Activated naive CD4-positive, alpha-beta T cell treated with Interleukin-2 at 50 U/mL for 16 hours (primary cell): ENCODE results near the gene UCP2.
A peak's percentile ranks its signal among the peaks of the same experiment; 100 is the strongest.
"Not testable (repeated sequence)": the region's sequence is repeated elsewhere in the genome, so short reads cannot be mapped to it uniquely, and the experiment has no call there.

Experiments
- DNase-seq: peaks from one replicate; pipeline ENCODE4 v3.0.0-alpha.2; 2020

UCP2 gene

DNA sequence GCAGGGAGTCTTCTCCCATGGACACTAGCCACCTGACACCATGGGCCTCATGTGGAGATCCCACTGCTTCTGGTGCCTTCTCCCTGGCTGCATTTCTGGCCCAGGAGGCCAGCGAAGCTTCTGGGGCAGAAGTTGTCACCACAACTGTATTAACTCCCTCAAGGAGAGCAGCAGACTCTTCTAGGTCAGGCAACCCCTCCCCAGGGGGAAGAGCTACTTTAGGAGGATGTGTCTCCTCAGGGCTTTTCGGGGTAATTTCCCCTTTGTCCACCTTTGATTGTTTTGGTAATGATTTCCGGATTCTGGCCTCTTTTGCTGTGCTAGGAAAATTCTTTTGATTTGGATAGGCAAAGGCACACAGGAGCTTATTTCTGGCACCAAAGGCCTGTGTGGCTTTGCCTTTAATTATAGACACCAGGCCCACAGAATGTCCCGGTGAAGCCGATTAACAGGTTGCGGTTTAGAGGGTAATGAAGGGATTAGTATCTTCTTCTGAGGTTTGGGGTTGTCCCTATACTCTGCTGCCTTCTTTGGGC lies 8.9 kb upstream of the UCP2 start:
- peak; percentile 6 for DNase-seq

DNA sequence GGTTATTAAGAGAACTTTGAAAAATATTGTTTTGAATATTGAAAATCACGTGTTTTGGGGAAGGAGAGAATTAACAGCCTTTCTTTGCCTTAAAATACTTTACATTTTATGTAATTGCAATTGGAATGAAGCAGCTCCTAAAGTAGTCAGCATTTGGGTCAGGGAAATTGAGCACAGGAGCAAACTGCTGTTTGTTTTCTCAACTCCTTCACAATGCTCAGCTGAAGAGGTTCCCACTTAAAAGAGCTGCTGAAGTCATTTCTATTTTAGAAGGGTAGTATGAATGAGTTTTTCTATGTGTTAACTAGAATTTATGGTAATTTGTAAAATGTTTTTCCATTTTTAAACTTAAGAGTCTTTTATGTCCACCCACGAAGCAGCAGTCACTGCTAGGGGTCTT lies 8.1 kb upstream of the UCP2 start:
- DNase-seq: no peak

DNA sequence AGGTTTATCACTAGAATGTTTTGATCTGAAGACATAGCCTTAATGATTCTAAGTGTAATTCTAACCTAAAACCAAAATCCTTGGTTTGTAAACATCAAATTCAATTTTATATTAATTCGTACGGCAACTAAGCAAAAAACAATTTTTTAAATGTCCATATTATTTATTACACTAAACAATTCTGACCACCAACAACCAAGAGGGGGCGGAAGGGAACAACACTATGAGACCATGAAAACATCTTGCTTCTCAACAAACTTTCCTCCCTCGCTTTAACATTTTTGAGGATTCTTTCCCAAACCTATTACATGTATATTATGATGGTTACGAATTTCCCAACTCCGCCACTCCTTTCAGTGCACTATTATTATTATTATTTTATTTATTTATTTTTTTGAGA lies 6.5 kb upstream of the UCP2 start:
- peak; percentile 1 for DNase-seq

DNA sequence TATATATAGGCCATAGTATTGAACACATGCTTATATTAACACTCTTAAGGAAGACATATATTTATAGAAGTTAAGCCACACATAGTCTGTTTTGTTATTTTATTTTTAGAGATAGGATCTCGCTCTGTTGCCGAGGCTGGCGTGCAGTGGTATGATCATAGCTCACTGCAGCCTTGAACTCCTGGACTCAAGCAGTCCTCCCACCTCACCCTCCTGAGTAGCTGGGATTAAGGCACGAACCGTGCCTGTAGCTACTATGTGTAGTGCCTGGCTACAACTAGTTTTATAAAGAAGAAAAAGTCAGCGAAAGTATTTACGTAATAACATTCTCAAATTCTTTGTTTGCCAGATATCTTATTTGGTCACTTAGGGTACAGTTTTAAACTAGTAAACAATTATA lies 5.6 kb upstream of the UCP2 start:
- DNase-seq: no peak

DNA sequence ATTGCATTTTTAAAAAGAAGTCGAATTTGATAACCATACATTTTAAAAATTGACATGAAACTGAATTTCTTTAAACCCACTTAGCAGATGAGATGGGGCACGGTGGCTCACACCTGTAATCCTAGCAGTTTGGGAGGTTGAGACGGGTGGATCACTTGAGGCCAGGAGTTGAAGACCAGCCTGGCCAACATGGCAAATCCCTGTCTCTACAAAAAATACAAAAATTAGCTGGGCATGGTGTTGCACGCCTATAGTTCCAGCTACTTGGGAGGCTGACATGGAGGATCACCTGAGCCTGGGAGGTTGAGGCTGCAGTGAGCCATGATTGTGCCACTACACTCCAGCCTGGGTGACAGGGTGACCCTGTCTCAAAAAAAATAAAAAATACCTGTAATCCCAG lies 3.0 kb upstream of the UCP2 start:
- DNase-seq: not testable (repeated sequence)

DNA sequence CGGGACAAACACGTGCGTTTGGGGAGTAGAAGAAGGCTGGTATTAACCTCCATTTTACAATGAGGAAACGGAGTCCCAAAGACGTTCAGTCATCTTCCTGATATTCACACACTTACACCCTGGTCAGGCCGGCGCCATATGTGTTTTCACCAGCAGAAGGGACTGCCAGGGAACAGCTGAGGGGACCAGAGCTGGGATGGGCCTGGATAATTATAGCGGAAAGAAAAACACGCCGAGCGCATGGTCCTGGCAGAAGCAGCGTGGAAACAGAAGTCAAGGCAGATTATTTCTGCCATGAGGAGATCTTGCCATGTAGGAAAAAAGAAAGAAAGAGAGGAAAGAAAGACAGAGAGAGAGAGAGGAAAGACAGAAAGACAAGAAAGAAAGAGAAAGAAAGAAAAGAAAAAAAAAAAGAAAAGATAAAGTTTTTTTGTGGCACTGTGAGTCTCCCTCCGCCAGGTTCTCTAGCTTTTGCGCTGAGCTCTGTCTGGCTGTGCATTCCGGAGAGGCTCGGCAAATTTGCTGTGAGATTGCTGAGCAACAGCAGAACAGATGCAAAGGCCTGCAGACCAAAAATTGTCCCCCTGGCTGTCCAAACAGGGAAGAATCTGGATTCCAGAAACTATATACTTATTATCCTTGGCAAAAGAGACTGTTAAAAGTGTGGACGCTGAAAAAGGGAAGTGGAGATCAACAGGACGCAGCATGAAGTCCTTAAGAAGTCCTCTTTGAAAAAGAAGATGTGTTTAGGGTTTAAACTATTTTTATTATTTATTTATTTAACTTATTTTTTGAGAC lies 1.3 kb upstream of the UCP2 start:
- no peak for DNase-seq

DNA sequence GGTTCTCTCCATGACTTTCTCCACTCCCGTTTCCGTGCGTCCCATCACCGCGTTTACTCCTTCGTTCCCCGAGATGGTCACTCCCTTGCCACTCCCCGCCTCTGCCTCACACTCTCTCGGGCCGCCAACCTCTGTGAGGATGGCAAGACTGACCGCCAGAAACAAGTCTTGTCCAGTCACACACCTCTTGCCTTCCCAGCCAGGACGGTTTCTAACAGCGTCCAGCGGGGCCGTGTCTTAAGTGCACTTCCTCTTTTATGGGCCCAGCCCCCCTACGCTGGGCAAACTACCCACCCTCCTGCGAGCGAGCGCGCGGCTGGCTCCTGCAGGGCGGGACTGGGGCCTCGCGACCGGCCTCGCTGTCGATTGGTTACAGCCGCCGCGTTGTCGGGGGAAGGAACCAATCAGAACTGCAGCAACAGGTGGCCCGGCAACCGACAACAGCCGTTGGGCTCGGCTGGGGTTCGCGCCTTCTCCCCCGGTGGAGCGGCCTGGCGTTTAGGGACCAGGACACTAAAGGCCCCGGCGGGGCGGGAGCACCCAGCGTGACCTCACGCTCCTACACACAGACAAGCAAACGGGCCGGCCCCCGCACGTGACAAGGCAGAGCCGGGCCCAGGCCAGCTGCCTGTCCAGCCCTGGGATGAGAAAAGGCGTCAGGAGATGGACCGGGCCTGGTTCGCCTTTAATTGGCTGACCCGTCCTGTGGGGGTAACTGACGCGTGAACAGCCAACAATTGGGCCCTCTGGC lies 522 bp upstream of the UCP2 start:
- peak; percentile 94 for DNase-seq

DNA sequence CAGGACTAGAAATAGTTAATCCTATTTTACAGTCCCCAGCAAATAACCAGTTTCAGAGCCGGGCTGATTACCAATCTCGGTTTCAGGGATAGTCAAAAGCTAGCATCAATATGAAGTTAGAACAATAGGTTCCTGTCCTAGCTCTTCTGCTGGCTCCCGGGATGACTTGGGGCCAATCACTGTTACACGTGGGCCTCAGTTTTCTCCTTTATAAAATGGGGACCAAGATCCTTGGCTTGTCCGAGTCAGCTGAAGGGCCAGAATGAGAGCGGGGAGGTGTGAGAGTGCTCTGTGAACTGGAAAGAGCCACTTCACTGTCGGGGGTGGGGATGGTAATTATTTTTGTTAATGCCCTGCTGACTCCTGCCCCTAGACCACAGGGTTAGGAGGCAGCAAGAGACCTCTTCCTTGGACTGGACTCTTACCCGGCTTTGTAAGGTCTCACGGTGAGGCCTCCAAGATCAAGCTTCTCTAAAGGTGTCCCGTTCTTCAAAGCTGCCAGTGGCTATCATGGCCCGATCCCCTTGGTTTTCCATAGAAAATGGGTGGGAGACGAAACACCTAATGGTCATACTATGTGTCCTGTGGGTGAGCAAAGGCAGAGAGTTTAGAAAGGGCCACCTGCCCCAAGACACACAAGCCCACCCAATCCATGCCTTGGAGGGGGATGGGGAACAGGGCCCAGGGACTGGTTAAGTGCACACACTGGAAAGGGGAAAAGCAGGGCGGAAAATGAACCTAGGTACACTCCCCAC lies 1.4 kb downstream of the UCP2 start:
- DNase-seq: no peak

DNA sequence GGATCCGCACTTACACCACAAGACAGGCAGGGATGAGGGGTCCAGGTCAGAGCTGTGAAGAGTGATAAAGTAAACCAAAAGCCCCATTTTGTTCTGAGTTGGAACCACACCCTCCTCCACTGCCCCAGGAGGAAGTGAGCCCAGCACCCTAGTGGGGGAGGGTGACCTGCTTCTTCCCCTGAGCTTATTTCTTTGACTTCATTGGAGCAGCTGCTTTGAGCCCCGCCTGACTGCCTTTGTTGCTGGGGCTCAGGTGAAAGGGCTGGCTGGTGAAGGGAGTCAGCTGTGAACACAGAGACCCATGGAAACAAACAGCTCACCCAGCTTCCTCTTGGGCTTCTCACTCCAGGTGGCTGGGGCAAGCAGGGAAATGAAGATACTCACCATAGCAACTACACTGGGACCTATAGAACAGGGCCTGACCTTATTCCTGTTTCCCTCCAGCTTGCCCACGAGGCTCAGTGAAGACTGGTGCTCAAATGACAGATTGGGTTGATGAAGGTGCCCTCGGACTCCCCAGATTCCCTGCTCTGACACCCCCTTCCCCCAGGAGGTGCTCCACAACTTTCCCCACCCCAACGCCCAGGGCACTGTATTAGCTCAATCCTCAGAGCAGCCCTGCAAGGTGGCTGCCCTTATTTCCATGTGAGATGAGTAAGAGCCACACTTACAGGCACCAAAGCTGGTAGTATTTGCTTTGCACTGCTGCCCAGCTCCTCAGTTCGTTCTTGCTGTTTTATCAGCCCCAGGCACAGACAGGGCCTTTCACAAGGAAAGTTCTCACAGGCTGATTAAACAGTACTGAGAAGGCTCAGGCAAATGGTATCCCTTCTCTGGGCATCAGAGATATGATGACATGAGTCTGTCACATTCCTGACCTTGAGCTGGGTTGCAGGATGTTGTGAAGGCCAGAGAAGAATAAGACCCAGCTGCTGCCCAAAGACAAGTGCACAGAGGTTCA lies 2.4 kb downstream of the UCP2 start:
- DNase-seq: peak; percentile 72

DNA sequence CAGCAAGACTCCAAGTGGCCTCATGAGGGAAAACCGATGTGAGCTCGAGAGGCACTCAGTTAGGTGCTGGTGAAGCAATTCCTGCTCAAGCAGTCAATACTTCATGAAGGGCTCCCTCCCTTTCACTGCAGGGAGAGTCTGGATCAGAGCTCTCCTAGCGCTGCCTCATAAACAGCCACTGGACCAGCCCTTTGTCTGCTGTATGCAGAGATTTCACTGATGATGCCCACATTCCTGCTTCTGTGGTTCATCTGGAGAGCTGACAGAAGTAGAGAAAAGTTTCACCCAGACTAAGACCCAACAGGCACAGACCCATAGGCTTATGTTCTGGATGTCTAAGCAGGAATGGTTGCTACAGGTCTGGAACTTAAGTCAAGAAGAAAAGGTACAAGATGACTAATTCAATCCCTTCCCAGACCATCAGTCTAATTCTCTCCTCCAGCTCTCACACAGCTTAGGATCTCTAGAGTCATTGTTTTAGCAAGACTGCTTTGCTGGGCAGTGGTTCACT lies 4.0 kb downstream of the UCP2 start:
- no peak for DNase-seq

DNA sequence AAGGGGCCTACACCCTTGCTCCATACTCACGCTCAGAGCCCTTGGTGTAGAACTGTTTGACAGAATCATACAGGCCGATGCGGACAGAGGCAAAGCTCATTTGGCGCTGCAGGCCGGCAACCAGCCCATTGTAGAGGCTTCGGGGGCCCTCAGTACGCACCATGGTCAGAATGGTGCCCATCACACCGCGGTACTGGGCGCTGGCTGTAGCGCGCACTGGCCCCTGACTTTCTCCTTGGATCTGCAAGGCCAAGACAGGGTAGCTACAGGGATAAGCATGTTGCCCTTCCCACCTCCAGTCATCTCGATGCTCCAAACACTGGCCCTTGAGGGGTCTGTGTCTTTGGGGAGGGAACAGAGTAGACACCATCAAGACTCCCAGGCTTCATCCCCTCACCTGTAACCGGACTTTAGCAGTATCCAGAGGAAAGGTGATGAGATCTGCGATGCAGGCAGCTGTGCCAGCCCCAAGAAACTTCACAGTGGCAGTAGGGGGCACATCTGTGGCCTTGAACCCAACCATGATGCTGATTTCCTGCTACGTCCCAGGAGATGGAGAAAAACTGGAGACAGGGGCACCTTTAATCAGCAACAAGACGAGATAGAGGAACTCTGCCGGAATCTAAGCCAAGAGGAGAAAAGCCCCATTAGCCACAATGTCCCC lies 4.7 kb downstream of the UCP2 start:
- DNase-seq: no peak

DNA sequence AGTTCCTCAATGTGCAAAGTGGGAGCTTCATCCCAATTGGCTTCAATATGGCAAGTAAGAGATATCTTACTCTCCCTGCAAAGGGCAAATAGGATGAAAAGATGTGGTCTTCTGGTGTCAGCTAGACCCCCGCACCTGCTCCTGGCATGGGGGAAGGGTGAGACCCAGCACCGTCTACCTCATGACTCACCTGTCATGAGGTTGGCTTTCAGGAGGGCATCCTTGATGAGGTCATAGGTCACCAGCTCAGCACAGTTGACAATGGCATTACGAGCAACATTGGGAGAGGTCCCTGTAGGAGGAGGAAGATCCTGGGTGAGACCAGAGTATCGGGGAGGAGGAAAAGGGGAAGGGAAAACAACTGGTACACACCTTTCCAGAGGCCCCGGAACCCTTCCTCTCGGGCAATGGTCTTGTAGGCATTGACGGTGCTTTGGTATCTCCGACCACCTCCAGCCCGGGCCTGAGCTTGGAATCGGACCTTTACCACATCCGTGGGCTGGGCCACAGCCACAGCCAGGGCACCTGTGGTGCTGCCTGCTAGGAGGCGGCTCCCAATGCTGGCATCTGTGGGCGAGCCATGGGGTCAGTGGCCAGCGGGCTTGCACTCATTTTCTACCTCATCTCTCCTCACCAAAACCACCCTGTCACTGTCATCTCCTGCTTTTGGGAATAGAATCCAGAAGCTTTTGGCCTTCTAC lies 6.0 kb downstream of the UCP2 start:
- no peak for DNase-seq

DNA sequence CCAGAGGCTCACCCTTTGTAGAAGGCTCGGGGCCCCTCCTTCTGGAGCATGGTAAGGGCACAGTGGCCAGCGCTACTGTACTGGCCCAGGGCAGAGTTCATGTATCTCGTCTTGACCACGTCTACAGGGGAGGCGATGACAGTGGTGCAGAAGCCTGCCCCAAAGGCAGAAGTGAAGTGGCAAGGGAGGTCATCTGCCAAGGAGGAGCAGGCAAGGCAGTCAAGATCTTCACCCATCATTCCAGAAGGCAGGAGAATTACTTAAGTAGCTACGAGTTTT lies 7.2 kb downstream of the UCP2 start:
- no peak for DNase-seq

DNA sequence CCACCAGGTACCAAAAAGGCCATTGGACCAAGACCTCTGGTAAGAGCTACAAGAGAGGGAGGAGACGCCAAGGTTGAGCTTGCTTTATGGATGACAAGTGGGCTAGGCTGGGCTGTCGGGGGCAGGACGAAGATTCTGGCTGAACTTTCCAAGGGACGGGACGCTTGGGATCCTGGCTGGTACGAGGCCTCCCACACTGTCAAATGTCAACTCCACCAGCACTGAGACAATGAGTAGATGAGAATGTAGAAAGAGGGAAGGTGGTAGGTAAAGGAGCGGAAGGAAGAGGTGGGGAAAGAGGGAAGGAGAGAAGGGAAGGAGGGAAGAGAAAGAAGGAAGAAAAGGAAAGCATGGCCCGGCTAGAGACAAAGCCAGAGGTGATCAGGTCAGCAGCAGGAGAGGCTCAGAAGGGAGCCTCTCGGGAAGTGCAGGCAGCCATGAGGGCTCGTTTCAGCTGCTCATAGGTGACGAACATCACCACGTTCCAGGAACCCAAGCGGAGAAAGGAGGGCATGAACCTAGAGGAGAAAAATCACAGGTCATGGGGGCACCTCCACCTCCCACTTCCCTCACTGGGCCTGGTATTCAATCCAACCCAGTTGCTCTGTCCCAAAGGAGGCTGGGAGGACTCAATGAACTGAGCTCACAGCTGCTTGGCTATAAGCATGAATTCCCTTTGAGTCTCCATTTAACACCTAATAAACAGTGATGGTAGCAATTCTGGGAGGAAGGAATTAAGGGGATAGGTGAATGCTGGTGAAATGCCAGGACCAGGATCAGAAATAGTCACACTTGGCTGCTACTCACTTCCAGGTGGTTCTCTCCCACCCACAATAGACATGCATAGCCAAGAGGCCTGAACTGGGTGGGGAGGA lies 7.8 kb downstream of the UCP2 start:
- no peak for DNase-seq

DNA sequence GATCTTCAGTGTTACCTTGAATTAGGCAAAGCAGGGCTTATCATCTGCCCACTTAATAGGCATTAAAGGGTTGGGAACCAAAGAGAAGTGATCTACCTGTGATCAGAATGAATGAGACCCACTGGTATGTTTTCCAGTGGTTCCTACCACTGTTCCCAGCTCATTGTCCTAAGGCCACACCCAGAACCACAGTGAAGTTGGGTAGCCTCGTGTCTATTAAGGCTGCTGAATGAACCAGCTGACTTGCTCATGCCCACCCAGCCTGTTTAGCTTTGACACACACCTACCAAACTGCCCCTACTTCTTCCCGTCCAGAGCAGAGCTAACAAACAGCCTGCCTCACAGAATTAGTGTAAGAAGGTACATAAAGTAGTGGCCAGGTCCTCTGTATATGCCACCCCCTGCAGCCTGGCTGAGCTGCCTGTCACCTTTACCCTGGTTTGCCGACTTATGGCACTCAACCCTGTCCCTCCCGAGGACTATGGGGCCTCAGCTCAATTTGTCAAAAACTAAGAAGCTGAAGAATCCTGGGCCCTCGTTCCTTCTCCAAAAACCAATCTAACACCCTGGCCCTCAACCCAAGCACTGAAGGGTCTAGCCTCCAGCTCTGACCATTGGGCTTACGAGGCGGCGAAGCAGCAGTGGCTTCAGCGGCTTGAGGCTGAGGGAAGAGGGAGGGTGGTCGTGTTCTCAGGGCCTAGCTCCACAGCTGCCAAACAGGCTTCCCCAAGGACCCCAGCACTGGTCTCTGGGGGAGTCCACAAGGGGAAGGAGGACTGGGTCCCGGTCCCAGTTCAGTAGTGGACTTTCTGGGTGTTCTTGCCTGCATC lies 9.8 kb downstream of the UCP2 start:
- DNase-seq: no peak

DNA sequence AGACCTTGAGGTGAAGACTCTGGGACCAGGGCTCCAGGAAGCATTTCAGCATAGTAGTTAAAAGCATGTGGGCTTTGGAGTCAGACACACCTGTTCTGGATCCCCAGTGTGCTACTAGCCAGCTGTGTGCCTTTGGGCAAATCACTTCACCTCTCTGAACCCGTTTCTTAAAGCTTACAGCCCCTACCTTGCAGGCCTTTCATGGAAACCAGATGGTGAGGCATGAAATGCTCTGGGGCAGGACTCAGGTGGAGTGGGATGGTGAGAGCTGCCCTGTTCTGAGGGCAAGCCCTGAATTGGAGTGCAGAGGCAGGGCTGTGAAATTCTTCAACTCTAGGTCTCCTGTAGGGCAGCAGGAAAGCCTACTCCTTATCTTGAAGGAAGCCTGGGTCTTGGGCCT lies 10.5 kb downstream of the UCP2 start:
- DNase-seq: no peak

DNA sequence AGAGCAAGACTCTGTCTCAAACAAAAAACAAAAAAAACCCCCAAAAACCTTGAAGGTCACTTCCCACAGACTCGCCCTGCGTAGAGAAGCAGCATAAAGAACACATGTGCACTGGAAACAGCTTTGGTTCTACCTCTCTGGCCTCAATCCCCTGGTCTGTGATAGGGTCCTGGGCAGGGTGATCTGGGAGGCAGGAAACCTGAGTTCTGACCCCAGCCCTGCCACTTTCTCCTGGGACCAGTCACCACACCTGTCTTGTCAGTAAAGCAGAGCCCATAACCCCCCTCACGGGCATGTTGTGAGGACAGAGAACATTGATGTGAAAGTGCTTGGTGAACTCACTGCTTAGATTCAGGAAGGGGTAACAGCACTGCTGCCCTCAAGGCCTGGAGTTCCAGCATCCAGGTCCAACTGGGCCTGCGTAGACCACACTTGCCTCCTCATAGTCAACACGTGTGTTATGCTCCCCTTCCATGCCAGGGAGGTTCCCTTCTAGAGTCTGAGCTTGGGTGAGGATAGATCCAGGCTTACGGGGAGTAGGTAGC lies 11.4 kb downstream of the UCP2 start:
- DNase-seq: no peak

DNA sequence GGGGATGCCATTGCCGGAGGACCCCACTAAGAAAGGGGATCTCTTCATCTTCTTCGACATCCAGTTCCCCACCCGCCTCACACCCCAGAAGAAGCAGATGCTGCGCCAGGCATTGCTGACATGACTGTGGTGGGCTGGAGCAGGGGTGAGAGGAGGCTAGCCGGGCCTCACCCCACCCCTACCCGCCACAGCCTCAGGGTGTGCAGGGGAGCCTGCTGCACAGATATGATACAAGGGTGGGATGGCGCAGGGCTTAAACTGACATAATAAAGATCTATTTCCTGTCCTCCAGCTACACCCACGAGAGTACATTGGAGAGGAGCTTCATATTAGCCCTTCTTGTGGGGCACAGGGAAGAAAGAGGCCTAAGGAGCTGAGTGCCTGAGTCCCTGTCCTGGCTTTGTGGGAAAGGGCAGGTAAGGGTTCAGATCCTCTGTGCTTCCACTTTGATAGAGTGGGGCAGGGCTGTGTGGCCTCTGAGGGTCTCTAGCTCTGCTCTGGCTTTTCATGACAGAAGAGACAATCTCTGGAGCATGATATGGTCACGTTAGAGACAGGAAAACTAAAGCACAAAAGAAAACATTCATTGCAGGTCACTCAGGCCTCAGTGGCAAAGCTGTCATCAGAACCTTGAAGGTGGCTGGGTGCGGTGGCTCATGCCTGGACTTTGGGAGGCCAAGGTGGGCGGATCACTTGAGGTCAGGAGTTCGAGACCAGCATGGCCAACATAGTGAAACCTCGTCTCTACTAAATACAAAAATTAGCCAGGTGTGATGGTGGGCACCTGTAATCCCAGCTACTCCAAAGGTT lies 12.4 kb downstream of the UCP2 start:
- no peak for DNase-seq
